G401.6 (cell line): ENCODE data around the gene C1QA.
"Not testable (repeated sequence)": the region's sequence is repeated elsewhere in the genome, so short reads cannot be mapped to it uniquely, and the experiment has no call there.

Source experiments
- FAIRE-seq: peaks from 2 replicates; lab custom pipeline; 2012; peaks lifted over from hg19 to GRCh38; lab: Jason Lieb, UNC

C1QA gene

DNA sequence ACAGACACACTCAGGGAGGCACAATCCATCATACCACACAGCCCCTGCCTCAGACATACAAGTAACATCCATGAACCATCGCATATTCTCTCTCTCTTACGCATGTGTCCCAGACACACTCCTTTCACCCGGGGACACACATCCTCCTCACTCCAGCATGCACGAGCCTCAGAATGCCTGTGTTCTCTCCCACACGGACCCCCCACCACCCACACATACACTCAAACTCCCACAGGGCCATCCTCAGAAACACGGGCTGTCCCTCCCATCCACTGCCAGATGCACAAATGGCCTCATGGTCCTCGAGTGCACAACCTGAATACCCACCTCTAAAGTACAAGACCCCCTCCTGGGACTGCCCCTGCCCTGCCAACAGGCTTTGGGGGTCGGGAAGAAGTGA lies 4.8 kb downstream of the C1QA start:
- FAIRE-seq = no peak

DNA sequence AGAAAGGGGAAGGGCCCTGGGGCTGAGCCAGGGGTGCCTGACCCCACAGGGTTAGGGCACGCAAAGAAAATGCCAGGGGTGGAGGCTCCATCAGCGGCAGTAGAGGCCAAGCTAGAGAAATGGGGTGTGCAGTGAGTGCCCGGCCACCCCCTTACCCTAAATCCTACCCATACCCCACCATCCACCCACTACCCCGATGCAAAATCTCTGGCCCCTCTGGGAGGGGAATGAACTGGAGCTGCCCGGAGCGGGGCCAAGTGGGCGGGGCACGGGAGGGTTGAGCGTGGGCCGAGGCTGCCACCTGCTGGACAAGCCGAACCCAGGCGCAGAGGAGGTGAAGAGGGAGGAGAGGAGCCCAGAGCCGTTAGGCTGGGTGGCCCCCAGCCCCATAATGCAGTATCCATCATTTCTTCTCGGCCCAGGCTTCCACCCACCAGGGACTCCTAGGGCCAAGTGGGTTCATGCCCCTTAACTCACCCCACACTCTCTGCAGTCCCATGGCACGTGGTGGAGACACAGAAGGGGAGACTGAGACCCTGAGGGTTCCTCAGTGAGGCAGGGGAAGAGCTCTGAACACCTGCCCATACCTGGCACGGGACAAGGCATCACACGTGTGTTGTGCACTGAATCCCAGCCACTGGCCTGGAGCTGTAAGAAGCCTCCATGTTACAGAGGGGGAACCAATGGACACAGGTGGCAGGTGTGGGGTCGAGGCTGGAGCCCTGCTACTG lies 5.6 kb downstream of the C1QA start:
- FAIRE-seq = no peak

- no peak for FAIRE-seq
Observed at GRCh38 chr1:22643381-22643780, 7.0 kb downstream of the C1QA start, which contains the start of gene C1QC. C1QC (plus strand) TSS chr1:22643633; CDS start chr1:22644024, 391 bp downstream.

DNA sequence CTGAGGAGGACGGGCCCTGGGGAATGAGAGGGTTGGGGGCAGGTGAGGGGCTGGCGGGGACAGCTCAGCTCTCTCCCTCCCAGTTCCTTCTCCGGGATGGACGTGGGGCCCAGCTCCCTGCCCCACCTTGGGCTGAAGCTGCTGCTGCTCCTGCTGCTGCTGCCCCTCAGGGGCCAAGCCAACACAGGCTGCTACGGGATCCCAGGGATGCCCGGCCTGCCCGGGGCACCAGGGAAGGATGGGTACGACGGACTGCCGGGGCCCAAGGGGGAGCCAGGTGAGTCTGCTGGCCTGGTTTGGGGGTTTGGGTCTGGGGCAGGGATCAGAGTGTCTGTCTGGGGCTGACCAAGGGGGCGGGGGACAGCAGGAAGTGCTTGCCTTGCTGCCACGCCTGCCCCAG lies 7.5 kb downstream of the C1QA start:
- no peak for FAIRE-seq

- no peak for FAIRE-seq
Observed at GRCh38 chr1:22645931-22646330, 9.5 kb downstream of the C1QA start.

DNA sequence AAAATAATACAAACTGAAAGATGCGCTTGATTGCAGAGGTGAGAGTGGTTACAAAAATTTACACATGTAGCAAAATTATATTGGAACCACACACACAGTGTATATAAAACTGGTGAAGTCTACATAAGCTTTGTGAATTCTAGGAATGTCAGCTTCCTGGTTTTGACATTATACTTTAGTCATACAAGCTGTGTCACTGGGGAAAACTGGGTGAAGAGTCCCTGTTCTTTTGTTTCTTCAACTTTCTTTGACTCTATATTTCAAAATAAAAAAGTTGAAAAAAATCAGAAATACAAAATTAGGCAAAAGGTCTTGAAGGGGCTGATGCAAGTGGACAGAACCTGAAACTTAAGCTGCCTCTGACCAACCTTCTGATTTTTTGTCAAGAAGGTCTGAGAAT lies 10.0 kb downstream of the C1QA start:
- no peak for FAIRE-seq

DNA sequence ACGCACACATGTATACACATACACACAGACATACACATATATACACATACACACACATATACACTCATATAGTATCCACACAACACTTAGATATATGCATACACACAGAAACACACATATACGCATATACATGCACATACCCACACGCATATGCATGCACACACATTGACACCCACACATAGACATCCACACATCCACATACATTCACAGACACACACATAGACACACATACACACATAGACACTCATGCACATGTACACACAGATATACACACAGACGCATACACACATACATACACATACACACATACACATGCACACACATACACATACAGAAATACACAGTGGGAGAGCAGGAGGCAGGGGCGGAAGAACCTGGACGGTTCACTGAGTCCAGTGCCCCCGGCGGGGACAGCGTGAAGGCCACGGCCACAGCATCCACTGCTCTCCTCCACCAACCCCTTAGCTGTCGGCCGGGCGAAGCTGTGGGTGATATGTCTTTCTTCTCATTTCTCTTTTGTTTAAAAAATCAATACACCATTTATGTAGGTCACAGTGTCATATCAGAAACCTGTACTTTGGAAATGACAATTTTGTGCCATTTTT lies 13.8 kb downstream of the C1QA start:
- no peak for FAIRE-seq

DNA sequence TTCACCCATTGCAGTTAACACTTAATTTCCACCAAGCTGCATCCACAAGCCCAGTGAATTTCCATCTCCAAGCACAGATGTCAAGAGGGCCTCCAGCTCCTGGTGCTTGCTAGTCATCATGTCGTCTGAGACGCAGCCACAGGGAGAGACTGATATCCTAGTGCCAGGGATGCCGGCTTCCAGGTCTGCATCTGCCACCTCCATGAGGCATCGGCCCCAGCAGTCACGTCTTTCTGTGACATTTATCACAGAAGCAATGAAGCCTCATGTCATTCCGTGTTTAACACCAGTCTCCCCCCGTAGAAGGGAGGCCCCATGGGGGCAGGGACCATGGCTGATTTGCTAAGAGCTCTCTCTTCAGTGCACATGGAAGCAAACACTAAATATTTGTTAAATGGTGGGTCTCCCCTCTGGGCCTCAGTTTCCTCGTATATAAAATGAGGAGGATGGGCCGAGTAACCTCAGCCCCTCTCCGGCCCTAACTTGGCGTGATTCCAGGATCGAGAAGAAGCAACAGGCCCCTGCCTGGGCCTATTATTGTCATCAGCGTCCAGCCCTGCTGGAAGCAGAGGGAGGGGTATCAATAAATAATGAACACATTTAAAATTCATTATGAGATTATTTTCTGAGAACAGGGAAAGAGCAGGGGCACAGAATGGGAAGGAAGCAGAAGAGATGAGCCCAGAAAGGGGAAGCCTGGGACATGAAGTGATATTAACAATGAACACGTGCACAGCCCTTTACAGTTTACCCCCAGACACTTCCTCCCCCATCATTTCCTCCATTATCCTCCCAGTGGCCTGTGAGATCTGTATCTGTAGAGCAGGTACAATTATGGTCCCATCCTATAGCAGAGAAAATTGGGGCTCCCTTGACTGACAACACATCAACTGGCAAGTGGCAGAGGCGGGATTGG lies 15.8 kb downstream of the C1QA start:
- FAIRE-seq = no peak

GRCh38 chr1:22652881-22653316 lies 16.5 kb downstream of the C1QA start, which contains the start of gene C1QB:
C1QB (plus strand) TSS chr1:22653236; CDS start chr1:22659463, 6,227 bp downstream.
- no peak for FAIRE-seq

GRCh38 chr1:22654692-22655091 lies 18.3 kb downstream of the C1QA start:
- no peak for FAIRE-seq

GRCh38 chr1:22658385-22659163 lies 22.1 kb downstream of the C1QA start:
- no peak for FAIRE-seq

DNA sequence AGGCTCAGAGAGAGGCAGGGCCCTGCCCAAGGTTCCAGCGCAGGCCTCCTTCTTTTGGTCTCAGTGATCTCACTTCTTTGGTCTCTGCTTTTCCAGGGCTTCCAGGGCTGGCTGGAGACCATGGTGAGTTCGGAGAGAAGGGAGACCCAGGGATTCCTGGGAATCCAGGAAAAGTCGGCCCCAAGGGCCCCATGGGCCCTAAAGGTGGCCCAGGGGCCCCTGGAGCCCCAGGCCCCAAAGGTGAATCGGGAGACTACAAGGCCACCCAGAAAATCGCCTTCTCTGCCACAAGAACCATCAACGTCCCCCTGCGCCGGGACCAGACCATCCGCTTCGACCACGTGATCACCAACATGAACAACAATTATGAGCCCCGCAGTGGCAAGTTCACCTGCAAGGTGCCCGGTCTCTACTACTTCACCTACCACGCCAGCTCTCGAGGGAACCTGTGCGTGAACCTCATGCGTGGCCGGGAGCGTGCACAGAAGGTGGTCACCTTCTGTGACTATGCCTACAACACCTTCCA lies 24.4 kb downstream of the C1QA start:
- FAIRE-seq = no peak

DNA sequence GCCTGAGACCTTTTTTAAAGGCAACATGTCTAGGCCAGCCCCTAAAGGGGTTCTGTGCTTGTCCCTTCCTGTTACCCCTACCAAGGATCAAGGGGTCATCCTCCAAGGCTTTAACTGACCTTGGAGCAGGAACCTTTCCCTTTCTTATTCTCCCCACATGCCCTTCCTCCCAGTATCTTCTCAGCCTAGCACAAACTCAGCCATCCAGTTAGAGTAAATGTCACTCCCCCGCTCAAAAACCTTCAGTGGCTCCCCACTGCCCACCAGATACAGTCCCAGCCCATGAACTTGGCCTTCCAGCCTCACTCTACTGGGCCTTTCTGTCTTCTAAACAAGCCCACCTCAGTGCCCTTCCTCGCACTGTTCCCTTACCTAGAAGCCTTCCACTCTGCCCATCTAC lies 25.5 kb downstream of the C1QA start:
- FAIRE-seq = no peak

- FAIRE-seq = no peak
Observed at GRCh38 chr1:22662318-22662717, 25.9 kb downstream of the C1QA start.

GRCh38 chr1:22662986-22663408 lies 26.6 kb downstream of the C1QA start:
- no peak for FAIRE-seq

DNA sequence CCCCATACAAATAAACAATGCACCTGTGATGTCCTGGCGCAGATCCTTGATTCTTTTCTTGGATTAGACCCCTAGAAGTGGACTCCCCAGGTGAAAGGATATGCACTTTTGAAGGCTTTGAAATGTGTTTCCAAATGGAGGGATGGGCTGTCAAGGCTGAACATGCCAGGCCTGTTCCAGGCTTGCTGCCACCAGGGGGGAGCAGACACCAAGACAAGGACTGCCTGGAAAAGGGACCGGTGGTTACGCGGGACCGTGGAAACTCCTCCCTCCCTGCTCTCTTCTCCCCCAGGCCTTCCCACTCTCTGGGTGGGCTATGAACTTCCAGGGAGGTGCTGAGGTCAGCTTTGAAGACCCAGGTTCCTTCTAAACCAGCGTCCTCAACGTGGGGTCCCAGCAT lies 29.3 kb downstream of the C1QA start:
- FAIRE-seq = no peak

DNA sequence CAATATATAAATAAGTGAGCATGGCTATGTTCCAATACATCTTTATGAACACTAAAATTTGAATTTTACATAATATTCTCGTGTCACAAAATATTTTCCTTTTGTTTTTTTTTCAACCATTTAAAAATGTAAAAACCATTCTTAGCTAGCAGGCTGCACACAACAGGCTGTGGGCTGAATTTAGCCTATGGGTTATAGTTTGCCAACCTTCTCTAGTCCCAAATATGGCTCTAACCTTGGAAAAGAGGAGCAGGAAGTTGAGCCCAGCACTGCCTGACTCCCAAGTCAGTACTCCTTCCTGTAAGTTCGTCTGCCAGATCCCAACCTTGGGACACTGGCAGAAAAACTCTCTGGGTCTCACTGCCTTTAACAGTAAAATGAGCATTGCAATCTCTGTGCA lies 30.0 kb downstream of the C1QA start:
- FAIRE-seq = no peak

DNA sequence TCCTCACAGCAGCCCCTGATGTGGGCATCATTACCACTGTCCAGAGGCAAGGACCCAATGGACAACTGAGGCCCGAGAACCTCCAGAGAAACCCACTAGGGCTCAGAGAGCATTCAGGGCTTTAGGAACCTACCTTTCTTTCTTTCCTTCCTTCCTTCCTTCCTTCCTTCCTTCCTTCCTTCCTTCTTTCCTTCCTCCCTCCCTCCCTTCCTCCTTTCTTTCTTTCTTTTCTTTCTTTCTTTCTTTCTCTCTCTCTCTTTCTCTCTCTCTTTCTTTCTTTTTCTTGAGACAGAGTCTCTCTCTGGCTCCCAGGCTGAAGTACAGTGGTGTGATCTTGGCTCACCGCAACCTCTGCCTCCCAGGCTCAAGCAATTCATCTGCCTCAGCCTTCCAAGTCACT lies 32.4 kb downstream of the C1QA start:
- FAIRE-seq = not testable (repeated sequence)

DNA sequence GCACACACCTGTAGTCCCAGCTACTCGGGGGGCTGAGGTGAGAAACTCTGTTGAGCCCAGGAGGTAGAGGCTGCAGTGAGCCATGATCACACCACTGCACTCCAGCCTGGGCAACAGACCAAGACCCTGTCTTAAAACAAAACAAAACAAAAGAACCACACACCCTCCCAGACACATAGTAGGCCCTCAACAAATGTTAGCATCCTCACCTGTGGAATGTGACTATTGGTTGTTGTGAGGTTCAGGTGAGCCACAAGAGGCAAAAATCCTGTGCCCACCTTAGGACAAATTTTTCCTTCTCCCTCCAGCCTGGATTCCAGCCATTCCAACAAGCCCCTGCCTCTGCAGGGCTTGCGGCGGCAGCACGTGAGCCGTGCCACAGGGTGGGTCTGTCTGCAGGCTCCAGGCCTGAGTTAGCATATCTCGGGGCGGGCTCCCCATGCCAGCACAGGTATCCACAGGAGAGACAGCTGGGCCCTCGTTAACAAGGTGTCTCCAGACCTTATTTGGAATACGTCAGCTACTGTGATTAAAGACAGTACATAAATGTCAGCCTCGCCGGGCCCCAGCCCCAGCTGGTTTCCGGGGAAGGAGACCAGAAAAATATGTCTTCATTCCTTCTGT lies 34.0 kb downstream of the C1QA start:
- no peak for FAIRE-seq

DNA sequence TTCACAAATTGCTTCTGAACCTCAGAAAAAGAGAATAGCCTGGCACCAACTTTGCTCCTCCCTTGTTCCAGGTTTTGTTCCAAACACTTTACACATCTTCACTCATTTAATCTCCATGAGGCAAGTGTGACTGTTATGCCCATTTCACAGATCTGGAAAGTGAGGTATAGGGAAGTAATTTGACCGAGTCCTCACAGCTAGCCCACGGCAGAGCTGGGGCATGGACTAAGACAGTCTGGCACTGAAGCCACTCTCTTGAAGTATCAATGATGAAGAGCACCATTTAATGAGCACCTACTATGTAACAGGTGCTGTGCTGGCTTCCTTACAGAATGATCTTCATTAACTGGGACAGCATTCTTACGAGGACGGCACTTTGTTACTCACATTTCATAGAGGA lies 35.6 kb downstream of the C1QA start:
- FAIRE-seq = no peak
